ENCODE data around the gene SLC17A4.

DNA sequence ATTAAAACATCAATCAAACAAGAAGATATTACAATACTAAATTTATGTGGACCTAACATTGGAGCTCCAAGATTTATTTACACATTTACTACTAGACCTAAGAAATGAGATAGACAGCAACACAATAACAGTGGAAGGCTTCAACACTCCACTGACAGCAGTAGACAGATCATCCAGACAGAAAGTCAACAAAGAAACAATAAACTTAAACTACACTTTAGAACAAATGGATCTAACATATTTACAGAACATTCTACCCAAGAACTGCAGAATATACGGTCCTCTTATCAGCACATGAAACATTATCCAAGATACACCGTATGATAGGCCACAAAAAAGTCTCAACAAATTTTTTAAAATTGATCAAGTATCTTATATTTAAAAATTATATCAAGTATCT is 50.3 kb downstream of the SLC17A4 start:
- TF ChIP-seq, protein P1, sequence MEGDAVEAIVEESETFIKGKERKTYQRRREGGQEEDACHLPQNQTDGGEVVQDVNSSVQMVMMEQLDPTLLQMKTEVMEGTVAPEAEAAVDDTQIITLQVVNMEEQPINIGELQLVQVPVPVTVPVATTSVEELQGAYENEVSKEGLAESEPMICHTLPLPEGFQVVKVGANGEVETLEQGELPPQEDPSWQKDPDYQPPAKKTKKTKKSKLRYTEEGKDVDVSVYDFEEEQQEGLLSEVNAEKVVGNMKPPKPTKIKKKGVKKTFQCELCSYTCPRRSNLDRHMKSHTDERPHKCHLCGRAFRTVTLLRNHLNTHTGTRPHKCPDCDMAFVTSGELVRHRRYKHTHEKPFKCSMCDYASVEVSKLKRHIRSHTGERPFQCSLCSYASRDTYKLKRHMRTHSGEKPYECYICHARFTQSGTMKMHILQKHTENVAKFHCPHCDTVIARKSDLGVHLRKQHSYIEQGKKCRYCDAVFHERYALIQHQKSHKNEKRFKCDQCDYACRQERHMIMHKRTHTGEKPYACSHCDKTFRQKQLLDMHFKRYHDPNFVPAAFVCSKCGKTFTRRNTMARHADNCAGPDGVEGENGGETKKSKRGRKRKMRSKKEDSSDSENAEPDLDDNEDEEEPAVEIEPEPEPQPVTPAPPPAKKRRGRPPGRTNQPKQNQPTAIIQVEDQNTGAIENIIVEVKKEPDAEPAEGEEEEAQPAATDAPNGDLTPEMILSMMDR (IDR thresholded peaks at IDR 0.05), result no peak
- no peak for TF ChIP-seq POLR2A (IDR thresholded peaks at IDR 0.05)
